K562 (cell line): ENCODE measurements around the gene SOCS7. TPM values are rescaled to one million over a fixed set of nuclear protein-coding genes. Genes with fewer than 3 reads are reported as not detected.

ENCODE experiments used
- DPF2 ChIP-seq: fragments of 450-650 bp; IDR thresholded peaks from 2 replicates; pipeline ENCODE4 v1.6.1; 2016
- NR2C1 ChIP-seq, 2 experiments: fragments of 450-650 bp; IDR thresholded peaks; 2 replicates each; pipeline ENCODE4 v1.6.1; 2017; ENCODE audit warnings: mild to moderate bottlenecking in 2 of 2, antibody characterized with exemption in 1 of 2, inconsistent platforms in 1 of 2, missing compliant biosample characterization in 1 of 2, missing genetic modification characterization in 1 of 2
- POLR2A ChIP-seq: fragments of 450-650 bp; conservative IDR thresholded peaks from 2 replicates; pipeline ENCODE4 v1.6.1; 2016
- SP2 ChIP-seq: IDR thresholded peaks from 2 replicates; pipeline ENCODE4 v1.6.1; 2011; ENCODE audit warnings: mild to moderate bottlenecking, low read depth, low read length, moderate library complexity; ENCODE audit not compliant: poor library complexity, severe bottlenecking; ENCODE audit errors: extremely low read depth
- polyA plus RNA-seq, 8 experiments: library from polyadenylated mRNA; depleted of rRNA in 4 of 8; stranded (reverse) in 5 of 8; unstranded in 3 of 8; fragments of >200 nt; fragmentation: Nextera tagmentation in 2 of 8; fragmentation: Illumina TruSeq in 1 of 8; extraction: Ambion mirVana in 2 of 8; extraction: Trizol in 1 of 8; gene quantifications; 2 replicates each; pipeline versions ENCODE4 v1.2.1 to v1.2.3, GENCODE V29; 2011 to 2014; ENCODE audit warnings: inconsistent platforms in 1 of 8, missing spikeins in 1 of 8
- total RNA-seq, 7 experiments: library from RNA; depleted of rRNA in 6 of 7; stranded (reverse); fragments of >200 nt in 6 of 7; fragmentation: Illumina TruSeq in 2 of 7; extraction: Trizol in 2 of 7; gene quantifications; 2 replicates each; pipeline versions ENCODE4 v1.2.1 to v1.2.3, GENCODE V29; 2011 to 2021; ENCODE audit warnings: low replicate concordance in 1 of 7
- TF ChIP-seq, protein P1 (sequence below): sonication (generic); formaldehyde crosslinking; IDR thresholded peaks from 2 replicates; pipeline ENCODE4 v1.8.0; 2023; ENCODE audit warnings: missing genetic modification reagents, mild to moderate bottlenecking, borderline replicate concordance

Gene SOCS7
- total and polyA plus RNA-seq, 9 of the 15 experiments (the other 6 are each of a cell fraction or from before 2014, with no cell fraction given), result 0.94 to 14.5 (median 8.2) TPM

DNA sequence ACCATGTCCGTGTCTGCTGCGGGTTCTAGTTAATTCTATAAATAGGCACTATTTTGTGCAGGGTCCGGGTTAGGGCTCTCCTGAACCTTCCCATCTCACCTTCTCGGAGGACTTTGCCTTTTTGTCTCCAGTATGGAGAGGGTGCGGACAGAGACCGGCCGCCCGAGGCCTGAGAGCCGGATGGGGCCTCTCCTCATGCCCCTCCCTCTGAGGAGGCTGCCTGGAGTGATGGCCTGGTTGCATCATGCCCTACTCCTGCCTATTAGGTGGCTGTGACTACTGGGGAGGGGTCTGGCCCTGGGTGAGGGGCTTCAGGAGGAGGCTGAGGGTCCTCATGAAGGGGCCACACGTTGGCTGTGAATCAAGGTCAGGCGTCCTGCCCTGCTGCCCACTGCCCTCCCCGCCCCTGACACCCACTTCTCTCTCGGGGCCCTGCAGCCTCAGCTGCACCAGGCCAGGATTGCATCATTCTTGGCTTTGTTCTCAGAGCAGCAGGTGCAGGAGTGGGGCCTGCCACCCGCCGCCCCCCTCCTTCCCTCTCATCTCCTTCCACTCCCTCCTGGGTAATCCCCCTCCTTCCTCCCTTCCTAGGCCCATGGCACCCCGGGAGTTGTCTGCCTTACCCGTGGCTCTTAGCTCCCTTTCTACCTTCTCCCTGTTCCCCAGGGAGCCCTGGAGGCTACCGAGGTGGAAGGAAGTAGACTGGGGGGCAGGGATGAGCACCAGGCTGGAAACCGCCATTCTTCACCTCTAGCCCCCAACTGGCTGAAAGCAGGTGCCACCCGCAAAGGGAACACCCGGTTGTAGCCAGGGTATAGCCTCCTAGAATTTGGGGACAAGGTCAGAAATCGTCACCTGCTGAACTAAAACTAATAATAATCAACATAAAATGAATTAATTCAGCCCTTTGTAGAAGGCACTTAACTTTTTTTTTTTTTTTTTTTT lies 63.9 kb downstream of the SOCS7 start (continued):
- TF ChIP-seq DPF2 (peak; percentile 29; the same call in 1 of the 2 replicates), SP2 (no peak), NR2C1 (IDR thresholded peaks at IDR 0.05) (no peak), NR2C1 (tag; IDR thresholded peaks at IDR 0.05) (peak; percentile 41; the same call in 1 of the 2 replicates), POLR2A (no peak)
- TF ChIP-seq, protein P1, sequence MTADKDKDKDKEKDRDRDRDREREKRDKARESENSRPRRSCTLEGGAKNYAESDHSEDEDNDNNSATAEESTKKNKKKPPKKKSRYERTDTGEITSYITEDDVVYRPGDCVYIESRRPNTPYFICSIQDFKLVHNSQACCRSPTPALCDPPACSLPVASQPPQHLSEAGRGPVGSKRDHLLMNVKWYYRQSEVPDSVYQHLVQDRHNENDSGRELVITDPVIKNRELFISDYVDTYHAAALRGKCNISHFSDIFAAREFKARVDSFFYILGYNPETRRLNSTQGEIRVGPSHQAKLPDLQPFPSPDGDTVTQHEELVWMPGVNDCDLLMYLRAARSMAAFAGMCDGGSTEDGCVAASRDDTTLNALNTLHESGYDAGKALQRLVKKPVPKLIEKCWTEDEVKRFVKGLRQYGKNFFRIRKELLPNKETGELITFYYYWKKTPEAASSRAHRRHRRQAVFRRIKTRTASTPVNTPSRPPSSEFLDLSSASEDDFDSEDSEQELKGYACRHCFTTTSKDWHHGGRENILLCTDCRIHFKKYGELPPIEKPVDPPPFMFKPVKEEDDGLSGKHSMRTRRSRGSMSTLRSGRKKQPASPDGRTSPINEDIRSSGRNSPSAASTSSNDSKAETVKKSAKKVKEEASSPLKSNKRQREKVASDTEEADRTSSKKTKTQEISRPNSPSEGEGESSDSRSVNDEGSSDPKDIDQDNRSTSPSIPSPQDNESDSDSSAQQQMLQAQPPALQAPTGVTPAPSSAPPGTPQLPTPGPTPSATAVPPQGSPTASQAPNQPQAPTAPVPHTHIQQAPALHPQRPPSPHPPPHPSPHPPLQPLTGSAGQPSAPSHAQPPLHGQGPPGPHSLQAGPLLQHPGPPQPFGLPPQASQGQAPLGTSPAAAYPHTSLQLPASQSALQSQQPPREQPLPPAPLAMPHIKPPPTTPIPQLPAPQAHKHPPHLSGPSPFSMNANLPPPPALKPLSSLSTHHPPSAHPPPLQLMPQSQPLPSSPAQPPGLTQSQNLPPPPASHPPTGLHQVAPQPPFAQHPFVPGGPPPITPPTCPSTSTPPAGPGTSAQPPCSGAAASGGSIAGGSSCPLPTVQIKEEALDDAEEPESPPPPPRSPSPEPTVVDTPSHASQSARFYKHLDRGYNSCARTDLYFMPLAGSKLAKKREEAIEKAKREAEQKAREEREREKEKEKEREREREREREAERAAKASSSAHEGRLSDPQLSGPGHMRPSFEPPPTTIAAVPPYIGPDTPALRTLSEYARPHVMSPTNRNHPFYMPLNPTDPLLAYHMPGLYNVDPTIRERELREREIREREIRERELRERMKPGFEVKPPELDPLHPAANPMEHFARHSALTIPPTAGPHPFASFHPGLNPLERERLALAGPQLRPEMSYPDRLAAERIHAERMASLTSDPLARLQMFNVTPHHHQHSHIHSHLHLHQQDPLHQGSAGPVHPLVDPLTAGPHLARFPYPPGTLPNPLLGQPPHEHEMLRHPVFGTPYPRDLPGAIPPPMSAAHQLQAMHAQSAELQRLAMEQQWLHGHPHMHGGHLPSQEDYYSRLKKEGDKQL (CRISPR knock-in tag), result no peak
